Right kidney (tissue), 1 donor: ENCODE results near the gene OBSCN.
"Not testable (repeated sequence)": the region's sequence is repeated elsewhere in the genome, so short reads cannot be mapped to it uniquely, and the experiment has no call there.

Source experiments
- DNase-seq: peaks from one replicate; pipeline ENCODE4 v3.0.0-alpha.2; 2016

Gene OBSCN

GRCh38 chr1:228258486-228258885 lies 50.6 kb downstream of the OBSCN start:
- no peak for DNase-seq

- DNase-seq = no peak
These were observed 51.6 kb downstream of the OBSCN start for GRCh38 chr1:228259368-228259894.

GRCh38 chr1:228259951-228260350 lies 52.1 kb downstream of the OBSCN start:
- no peak for DNase-seq

GRCh38 chr1:228261706-228262105 lies 53.9 kb downstream of the OBSCN start:
- DNase-seq = no peak

- no peak for DNase-seq
These were observed 54.6 kb downstream of the OBSCN start for GRCh38 chr1:228262475-228262874.

- no peak for DNase-seq
These were observed 55.8 kb downstream of the OBSCN start for GRCh38 chr1:228263636-228264035.

- no peak for DNase-seq
These were observed 56.4 kb downstream of the OBSCN start for GRCh38 chr1:228264090-228264829.

GRCh38 chr1:228265167-228265566 lies 57.3 kb downstream of the OBSCN start:
- DNase-seq = no peak

- DNase-seq = no peak
These were observed 60.4 kb downstream of the OBSCN start for GRCh38 chr1:228267962-228268880.

GRCh38 chr1:228268881-228269265 lies 61.0 kb downstream of the OBSCN start:
- DNase-seq = no peak

- not testable (repeated sequence) for DNase-seq
These were observed 61.6 kb downstream of the OBSCN start for GRCh38 chr1:228269431-228269830.

GRCh38 chr1:228270032-228270431 lies 62.2 kb downstream of the OBSCN start:
- DNase-seq = no peak

GRCh38 chr1:228271701-228272251 lies 63.9 kb downstream of the OBSCN start:
- DNase-seq = no peak

GRCh38 chr1:228272331-228272791 lies 64.5 kb downstream of the OBSCN start:
- no peak for DNase-seq

GRCh38 chr1:228272831-228273571 lies 65.2 kb downstream of the OBSCN start:
- DNase-seq = no peak

- no peak for DNase-seq
These were observed 66.0 kb downstream of the OBSCN start for GRCh38 chr1:228273720-228274451.

- no peak for DNase-seq
These were observed 66.8 kb downstream of the OBSCN start for GRCh38 chr1:228274452-228275178.

- no peak for DNase-seq
These were observed 67.3 kb downstream of the OBSCN start for GRCh38 chr1:228275179-228275429.

GRCh38 chr1:228275430-228276173 lies 67.8 kb downstream of the OBSCN start:
- peak; percentile 91 for DNase-seq

GRCh38 chr1:228276174-228276831 lies 68.5 kb downstream of the OBSCN start:
- peak; percentile 71 for DNase-seq
